ENCODE results near the gene STK24. TPM values are rescaled to one million over a fixed set of nuclear protein-coding genes. Genes with fewer than 3 reads are reported as not detected.
"Not testable (repeated sequence)": the region's sequence is repeated elsewhere in the genome, so short reads cannot be mapped to it uniquely, and the experiment has no call there.

The STK24 gene
- total RNA-seq, 5 donors from 2014 or later (not counting 1 experiment from before 2014, with no cell fraction given): 92.1 to 143 (median 113) TPM

DNA sequence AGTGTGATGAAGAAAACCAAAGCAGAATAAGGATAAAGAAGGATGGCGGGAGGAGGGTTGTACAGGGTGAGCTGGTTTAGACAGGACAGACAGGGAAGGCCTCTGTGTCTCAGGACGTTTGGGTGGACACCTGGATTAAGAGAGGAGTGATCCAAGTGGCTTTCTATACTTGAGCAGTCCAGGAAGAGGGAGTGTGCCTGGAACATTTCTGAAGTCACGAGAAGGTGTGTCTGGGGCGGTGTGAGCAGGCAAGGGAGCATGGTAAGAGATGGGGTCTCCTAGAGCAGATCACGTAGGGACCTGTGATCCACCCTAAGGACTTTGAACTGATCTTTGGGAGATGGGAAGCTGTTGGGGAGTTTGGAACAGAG is 15.4 kb upstream of the STK24 start:
- no peak for ATAC-seq (replicated peaks in 1 of 4)

DNA sequence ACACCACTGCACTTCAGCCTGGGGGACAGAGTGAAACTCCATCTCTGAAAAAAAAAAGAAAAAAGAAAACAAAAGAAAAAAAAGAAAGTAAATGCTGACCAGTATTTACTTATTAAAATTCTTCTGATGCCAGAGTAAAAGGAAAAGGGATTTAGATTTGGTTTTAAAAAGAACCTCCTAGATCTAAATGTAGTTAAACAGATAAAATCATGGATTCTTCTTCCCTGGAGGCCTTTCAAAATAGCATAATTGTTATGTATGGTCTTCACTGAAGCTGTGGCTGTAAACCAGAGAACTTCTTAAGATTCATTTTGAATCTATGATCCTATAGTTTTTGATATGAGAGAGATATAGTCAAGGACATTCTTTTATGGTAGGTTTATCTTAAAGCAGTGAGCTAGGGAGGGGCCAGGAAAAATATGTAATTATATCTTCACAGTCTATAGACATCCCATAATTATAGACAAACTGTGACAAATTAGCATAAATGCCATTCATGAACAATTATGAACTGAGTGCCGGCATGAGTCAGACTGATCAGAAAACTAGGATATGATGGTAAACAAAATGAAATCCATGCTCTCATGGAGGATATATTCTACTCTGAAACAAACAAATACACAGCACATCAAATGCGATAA is 14.9 kb upstream of the STK24 start:
- ATAC-seq (replicated peaks in 1 of 4) (no peak), DNase-seq (no peak)
- Histone ChIP-seq H3K36me3 (ENCODE audit: control insufficient read depth in 2 of 2, extremely low read depth in 1 of 2, insufficient read depth in 1 of 2, low read length in 1 of 2) (no peaks in the 10 kb centered on the region), H3K27me3 (replicated peaks in 1 of 2; ENCODE audit: control insufficient read depth in 2 of 2, extremely low read depth in 1 of 2, insufficient read depth in 2 of 2, low read length in 1 of 2) (no peaks in the 10 kb centered on the region), H3K27ac (ENCODE audit: low read length) (no peak overlapping the region), H3K4me1 (ENCODE audit: control insufficient read depth in 1 of 2, extremely low read depth in 1 of 2, insufficient read depth in 2 of 2, low read length in 2 of 2) (no peaks in the 10 kb centered on the region), H3K4me3 (ENCODE audit: control insufficient read depth in 1 of 2, extremely low read depth in 1 of 2, low read length in 1 of 2) (no peak overlapping the region), H3K9me3 (no peaks in the 10 kb centered on the region)
- no CpG with 5 or more reads among the region's 2 CpGs for WGBS (ENCODE audit: insufficient coverage)
- Mint-ChIP-seq H3K9me3 (peaks cover 0 to 10% (median 0%) of the 10 kb centered on the region in 3 donors), H3K36me3 (no peaks in the 10 kb centered on the region), H3K4me1 (no peaks in the 10 kb centered on the region), H3K4me3 (no peak overlapping the region), H3K27me3 (no peaks in the 10 kb centered on the region), H3K27ac (no peak overlapping the region)
- ChIA-PET POLR2A (no interaction called here), CTCF (interaction anchor here in 1 of 2 donors (0.6 kb wide), 1 partner anchor 64 kb away, joined by 4 read pairs; no protein-coding TSS in a partner anchor)

More for the DNA sequence above, 15.4 kb upstream of the STK24 start:
- H3K27me3 Mint-ChIP-seq: no peaks in the 10 kb centered on the region
- H3K4me3 Mint-ChIP-seq: no peak overlapping the region
- H3K27ac Mint-ChIP-seq: no peak overlapping the region
- no peaks in the 10 kb centered on the region for H3K9me3 ChIP-seq
- H3K4me3 ChIP-seq (ENCODE audit: control insufficient read depth in 1 of 2, extremely low read depth in 1 of 2, low read length in 1 of 2): no peak overlapping the region
- CTCF ChIA-PET: interaction anchor here in 1 of 2 donors (0.6 kb wide), 1 partner anchor 64 kb away, joined by 4 read pairs; no protein-coding TSS in a partner anchor
- H3K36me3 Mint-ChIP-seq: no peaks in the 10 kb centered on the region
- H3K36me3 ChIP-seq (ENCODE audit: control insufficient read depth in 2 of 2, extremely low read depth in 1 of 2, insufficient read depth in 1 of 2, low read length in 1 of 2): no peaks in the 10 kb centered on the region
- H3K4me1 ChIP-seq (ENCODE audit: control insufficient read depth in 1 of 2, extremely low read depth in 1 of 2, insufficient read depth in 2 of 2, low read length in 2 of 2): no peaks in the 10 kb centered on the region
- H3K27ac ChIP-seq (ENCODE audit: low read length): no peak overlapping the region
- POLR2A ChIA-PET: no interaction called here
- DNase-seq: no peak
- H3K9me3 Mint-ChIP-seq: peaks cover 0 to 10% (median 0%) of the 10 kb centered on the region in 3 donors
- WGBS (ENCODE audit: insufficient coverage): 86% methylated on average over 5 of the region's 5 CpGs
- H3K4me1 Mint-ChIP-seq: no peaks in the 10 kb centered on the region
- H3K27me3 ChIP-seq (replicated peaks in 1 of 2; ENCODE audit: control insufficient read depth in 2 of 2, extremely low read depth in 1 of 2, insufficient read depth in 2 of 2, low read length in 1 of 2): no peaks in the 10 kb centered on the region

DNA sequence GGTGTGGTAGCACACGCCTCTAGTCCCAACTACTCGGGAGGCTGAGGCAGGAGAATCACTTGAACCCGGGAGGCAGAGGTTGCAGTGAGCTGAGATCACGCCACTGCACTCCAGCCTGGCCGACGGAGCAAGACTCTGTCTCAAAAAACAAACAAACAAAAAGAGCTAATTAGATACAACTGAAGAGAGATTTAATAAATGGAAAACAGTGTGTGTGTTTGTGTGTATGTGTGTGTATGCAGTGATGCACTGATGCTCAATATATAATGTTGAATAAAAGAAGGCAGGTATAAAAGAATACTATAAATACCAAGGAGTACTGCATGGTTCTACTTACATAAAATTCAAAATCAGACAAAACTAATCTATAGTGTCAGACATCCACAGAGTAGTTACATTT is 13.6 kb upstream of the STK24 start:
- WGBS (ENCODE audit: insufficient coverage): no CpG with 5 or more reads among the region's 6 CpGs
- H3K4me3 ChIP-seq (ENCODE audit: control insufficient read depth in 1 of 2, extremely low read depth in 1 of 2, low read length in 1 of 2); H3K27me3 Mint-ChIP-seq; DNase-seq; H3K27ac Mint-ChIP-seq; H3K4me1 Mint-ChIP-seq; H3K9me3 Mint-ChIP-seq; H3K27ac ChIP-seq (ENCODE audit: low read length); H3K4me1 ChIP-seq (ENCODE audit: control insufficient read depth in 1 of 2, extremely low read depth in 1 of 2, insufficient read depth in 2 of 2, low read length in 2 of 2); H3K36me3 Mint-ChIP-seq; H3K27me3 ChIP-seq (replicated peaks in 1 of 2; ENCODE audit: control insufficient read depth in 2 of 2, extremely low read depth in 1 of 2, insufficient read depth in 2 of 2, low read length in 1 of 2); ATAC-seq (replicated peaks in 1 of 4); H3K36me3 ChIP-seq (ENCODE audit: control insufficient read depth in 2 of 2, extremely low read depth in 1 of 2, insufficient read depth in 1 of 2, low read length in 1 of 2); POLR2A ChIA-PET; H3K4me3 Mint-ChIP-seq; H3K9me3 ChIP-seq: not testable (repeated sequence)
- CTCF ChIA-PET: interaction anchor here in 1 of 2 donors (1.0 kb wide), 1 partner anchor 15 kb away, joined by 3 read pairs; no protein-coding TSS in a partner anchor

DNA sequence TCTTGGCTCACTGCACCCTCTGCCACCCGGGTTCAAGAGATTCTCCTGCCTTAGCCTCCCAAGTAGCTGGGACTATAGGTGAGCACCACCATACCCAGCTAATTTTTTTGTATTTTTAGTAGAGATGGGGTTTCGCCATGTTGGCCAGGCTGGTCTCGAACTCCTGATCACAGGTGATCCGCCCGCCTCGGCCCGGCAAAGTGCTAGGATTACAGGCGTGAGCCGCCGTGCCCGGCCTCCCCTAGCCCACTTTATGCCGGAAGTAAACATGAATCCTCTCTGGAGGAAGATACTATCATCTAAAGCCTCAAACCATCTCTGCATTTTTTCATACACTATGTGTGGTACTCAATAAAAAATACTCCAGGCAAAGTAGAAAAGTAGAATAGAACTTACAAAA is 12.6 kb upstream of the STK24 start:
- H3K9me3 Mint-ChIP-seq; H3K27ac ChIP-seq (ENCODE audit: low read length); H3K4me1 ChIP-seq (ENCODE audit: control insufficient read depth in 1 of 2, extremely low read depth in 1 of 2, insufficient read depth in 2 of 2, low read length in 2 of 2); H3K4me3 ChIP-seq (ENCODE audit: control insufficient read depth in 1 of 2, extremely low read depth in 1 of 2, low read length in 1 of 2); H3K9me3 ChIP-seq; H3K4me3 Mint-ChIP-seq; POLR2A ChIA-PET; DNase-seq; H3K36me3 Mint-ChIP-seq; H3K4me1 Mint-ChIP-seq; CTCF ChIA-PET; H3K27me3 Mint-ChIP-seq; ATAC-seq (replicated peaks in 1 of 4); H3K36me3 ChIP-seq (ENCODE audit: control insufficient read depth in 2 of 2, extremely low read depth in 1 of 2, insufficient read depth in 1 of 2, low read length in 1 of 2); H3K27me3 ChIP-seq (replicated peaks in 1 of 2; ENCODE audit: control insufficient read depth in 2 of 2, extremely low read depth in 1 of 2, insufficient read depth in 2 of 2, low read length in 1 of 2); H3K27ac Mint-ChIP-seq: not testable (repeated sequence)
- 93% methylated on average over 3 of the region's 12 CpGs for WGBS (ENCODE audit: insufficient coverage)

DNA sequence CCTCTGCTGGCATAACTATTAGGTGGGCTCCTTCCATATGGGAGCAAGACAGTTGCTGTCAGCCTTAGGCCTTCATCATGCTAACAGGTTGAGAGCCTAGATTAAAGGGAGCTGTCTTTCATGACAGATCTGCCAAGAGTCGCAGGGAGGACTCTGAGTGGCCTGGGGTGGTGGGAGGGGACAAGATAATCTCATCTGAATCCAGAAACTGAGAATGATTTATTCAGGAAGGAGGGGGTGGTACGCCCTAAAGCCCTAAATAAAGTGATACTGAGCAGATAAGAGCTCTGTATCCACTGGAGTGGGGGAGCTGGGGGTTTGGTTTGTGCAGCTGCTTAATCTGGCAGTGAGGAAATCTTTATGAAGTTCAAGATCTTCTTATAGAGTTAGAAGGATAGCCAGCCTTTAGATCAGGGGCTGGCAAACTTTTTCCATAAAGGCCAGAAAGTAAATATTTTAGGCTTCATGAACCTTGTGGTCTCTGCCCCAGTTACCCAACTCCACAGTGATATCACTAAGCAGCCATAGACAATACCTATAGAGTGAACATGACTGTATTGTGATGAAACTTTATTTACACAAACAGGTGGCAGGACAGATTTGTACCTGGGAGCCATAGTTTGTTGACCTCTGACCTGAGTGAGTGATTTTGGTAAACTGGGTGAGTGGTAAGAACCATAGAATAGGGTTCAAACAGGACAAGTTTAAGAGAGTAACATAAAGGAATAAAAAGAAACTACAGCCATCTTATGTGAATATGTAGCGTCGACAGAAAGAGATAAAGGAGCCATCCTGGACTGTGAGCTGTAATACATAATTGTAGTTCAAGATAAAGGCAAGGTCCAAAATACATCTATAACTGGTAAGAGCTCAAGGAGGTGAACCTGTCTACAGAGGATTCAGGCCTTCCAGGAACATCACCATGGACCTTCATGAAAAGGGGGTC is 9.8 kb upstream of the STK24 start:
- Histone ChIP-seq H3K27ac (ENCODE audit: low read length) (no peak overlapping the region), H3K4me1 (ENCODE audit: control insufficient read depth in 1 of 2, extremely low read depth in 1 of 2, insufficient read depth in 2 of 2, low read length in 2 of 2) (no peaks in the 10 kb centered on the region), H3K36me3 (ENCODE audit: control insufficient read depth in 2 of 2, extremely low read depth in 1 of 2, insufficient read depth in 1 of 2, low read length in 1 of 2) (no peaks in the 10 kb centered on the region), H3K9me3 (no peaks in the 10 kb centered on the region), H3K4me3 (ENCODE audit: control insufficient read depth in 1 of 2, extremely low read depth in 1 of 2, low read length in 1 of 2) (no peak overlapping the region), H3K27me3 (replicated peaks in 1 of 2; ENCODE audit: control insufficient read depth in 2 of 2, extremely low read depth in 1 of 2, insufficient read depth in 2 of 2, low read length in 1 of 2) (no peaks in the 10 kb centered on the region)
- Mint-ChIP-seq H3K4me3 (no peak overlapping the region), H3K9me3 (peaks cover 0 to 10% (median 0%) of the 10 kb centered on the region in 3 donors), H3K36me3 (no peaks in the 10 kb centered on the region), H3K27me3 (no peaks in the 10 kb centered on the region), H3K4me1 (peaks cover 0 to 4% (median 4%) of the 10 kb centered on the region in 3 donors), H3K27ac (no peak overlapping the region)
- ChIA-PET CTCF (interaction anchor here in 1 of 2 donors (0.9 kb wide), 1 partner anchor 30 kb away, joined by 3 read pairs; no protein-coding TSS in a partner anchor), POLR2A (no interaction called here)
- WGBS (ENCODE audit: insufficient coverage): 89% methylated on average over 1 of the region's 4 CpGs
- DNase-seq (no peak), ATAC-seq (replicated peaks in 1 of 4) (no peak)

DNA sequence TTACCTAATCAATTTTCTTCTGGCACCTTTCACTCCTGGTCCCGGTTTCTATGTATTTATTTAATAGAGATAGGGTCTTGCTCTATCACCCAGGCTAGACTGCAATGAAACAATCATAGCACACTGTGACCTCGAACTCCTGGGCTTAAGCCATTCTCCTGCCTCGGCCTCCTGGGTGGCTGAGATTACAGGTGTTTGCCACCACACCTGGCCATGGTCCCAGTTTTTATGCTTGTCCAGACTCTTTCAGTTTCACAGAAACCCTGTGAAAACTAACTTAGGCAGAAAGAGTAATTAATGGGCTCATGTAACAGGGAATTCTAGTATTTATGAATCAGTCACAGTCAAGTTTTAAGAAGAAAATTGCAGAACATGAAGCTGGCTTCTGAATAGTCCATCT is 9.0 kb upstream of the STK24 start:
- CTCF ChIA-PET: no interaction called here
- WGBS (ENCODE audit: insufficient coverage): no CpG with 5 or more reads among the region's 3 CpGs
- Histone ChIP-seq H3K9me3 (no peaks in the 10 kb centered on the region), H3K4me3 (ENCODE audit: control insufficient read depth in 1 of 2, extremely low read depth in 1 of 2, low read length in 1 of 2) (no peak overlapping the region), H3K27me3 (replicated peaks in 1 of 2; ENCODE audit: control insufficient read depth in 2 of 2, extremely low read depth in 1 of 2, insufficient read depth in 2 of 2, low read length in 1 of 2) (no peaks in the 10 kb centered on the region), H3K4me1 (ENCODE audit: control insufficient read depth in 1 of 2, extremely low read depth in 1 of 2, insufficient read depth in 2 of 2, low read length in 2 of 2) (no peaks in the 10 kb centered on the region), H3K36me3 (ENCODE audit: control insufficient read depth in 2 of 2, extremely low read depth in 1 of 2, insufficient read depth in 1 of 2, low read length in 1 of 2) (no peaks in the 10 kb centered on the region), H3K27ac (ENCODE audit: low read length) (no peak overlapping the region)
- peaks cover 0 to 10% (median 0%) of the 10 kb centered on the region in 3 donors for H3K9me3 Mint-ChIP-seq
- DNase-seq (no peak), ATAC-seq (replicated peaks in 1 of 4) (no peak)
- H3K36me3 Mint-ChIP-seq: no peaks in the 10 kb centered on the region
- peaks cover 0 to 8% (median 4%) of the 10 kb centered on the region in 3 donors for H3K4me1 Mint-ChIP-seq
- POLR2A ChIA-PET: no interaction called here
- H3K27ac Mint-ChIP-seq: no peak overlapping the region
- H3K4me3 Mint-ChIP-seq: no peak overlapping the region
- H3K27me3 Mint-ChIP-seq: no peaks in the 10 kb centered on the region
